Measurements from ENCODE around the gene ABCC3. TPM values are rescaled to one million over a fixed set of nuclear protein-coding genes. Genes with fewer than 3 reads are reported as not detected.

ABCC3 gene
- total RNA-seq, 2 donors from 2014 or later, result 1.4 to 4.5 TPM

DNA sequence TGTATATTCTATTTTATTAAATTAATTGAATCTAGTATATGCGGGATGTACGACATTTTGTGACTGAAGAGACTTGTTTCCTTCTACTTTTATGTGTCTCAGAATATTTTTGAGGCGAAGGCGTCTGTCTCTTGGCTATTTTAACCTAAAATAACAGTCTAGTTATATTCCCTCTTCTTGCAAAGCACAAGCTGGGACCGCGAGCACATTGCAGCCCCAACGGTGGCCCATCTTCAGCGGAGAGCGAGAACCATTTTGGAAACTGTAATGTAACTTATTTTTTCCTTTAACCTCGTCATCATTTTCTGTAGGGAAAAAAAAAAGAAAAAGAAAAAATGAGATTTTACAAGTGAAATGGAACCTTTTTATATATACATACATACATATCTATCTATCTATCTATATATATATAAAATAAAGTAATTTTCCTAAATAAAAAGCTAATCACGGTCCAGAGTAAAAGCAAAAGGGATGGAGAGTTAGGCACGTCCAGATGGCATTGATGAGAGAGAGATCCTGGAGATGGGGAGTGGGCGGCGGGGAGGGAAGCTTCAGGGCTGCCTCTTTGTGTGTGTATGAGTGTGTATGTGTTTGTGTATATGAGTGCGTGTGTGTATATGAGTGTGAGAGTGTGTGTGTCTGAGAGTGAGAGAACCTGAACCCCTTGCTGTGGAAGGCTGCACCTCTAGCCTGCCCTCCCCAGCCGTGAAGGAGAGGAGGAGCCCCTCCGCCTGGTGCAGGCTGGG lies 7.5 kb upstream of the ABCC3 start:
- DNase-seq (ENCODE audit: low spot score), result no peak

DNA sequence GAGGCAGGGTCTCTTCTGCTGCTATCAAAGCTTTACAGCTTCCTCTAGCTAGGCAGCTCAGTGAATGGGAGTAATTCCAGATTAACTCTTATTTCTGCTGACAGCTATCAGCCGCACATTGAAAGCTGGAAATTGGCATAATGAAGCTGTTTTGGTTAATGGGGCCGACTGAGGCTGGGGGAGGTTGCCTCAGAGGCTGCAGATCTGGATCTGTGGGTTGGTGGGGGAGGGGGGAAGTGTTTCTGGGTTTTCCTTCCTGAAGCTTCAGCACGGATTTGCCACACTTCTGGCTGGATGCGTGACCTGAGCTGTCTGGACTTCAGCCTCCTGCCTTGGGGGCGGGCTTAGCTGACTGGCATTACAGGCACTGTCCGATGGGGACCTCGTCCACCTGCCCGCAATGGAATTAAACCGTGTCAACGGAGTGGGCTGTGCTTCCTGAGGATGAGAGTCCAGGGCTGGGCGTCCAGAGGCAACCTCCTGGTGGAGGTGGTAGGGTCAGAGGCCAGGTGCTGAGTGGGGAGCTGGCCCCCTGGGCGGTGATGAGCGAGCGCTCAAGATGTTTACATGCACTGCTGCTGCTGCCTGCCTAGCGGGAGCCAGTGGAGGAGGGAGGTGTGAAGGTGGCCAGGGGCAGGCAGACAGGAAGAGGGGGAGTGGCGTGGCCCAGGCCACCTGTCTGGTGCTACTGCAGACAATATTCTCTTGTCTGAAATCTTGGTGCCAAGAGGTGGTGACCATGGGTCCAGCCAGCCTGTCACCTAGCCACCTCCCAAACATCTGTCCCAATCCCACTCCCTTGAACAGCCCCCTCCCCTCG lies 6.7 kb upstream of the ABCC3 start:
- TF ChIP-seq, protein P1, sequence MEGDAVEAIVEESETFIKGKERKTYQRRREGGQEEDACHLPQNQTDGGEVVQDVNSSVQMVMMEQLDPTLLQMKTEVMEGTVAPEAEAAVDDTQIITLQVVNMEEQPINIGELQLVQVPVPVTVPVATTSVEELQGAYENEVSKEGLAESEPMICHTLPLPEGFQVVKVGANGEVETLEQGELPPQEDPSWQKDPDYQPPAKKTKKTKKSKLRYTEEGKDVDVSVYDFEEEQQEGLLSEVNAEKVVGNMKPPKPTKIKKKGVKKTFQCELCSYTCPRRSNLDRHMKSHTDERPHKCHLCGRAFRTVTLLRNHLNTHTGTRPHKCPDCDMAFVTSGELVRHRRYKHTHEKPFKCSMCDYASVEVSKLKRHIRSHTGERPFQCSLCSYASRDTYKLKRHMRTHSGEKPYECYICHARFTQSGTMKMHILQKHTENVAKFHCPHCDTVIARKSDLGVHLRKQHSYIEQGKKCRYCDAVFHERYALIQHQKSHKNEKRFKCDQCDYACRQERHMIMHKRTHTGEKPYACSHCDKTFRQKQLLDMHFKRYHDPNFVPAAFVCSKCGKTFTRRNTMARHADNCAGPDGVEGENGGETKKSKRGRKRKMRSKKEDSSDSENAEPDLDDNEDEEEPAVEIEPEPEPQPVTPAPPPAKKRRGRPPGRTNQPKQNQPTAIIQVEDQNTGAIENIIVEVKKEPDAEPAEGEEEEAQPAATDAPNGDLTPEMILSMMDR (IDR thresholded peaks at IDR 0.05), result no peak
- Histone ChIP-seq H3K27me3 (no peaks in the 10 kb centered on the region), H3K9me3 (no peaks in the 10 kb centered on the region), H3K4me3 (no peak overlapping the region), H3K4me1 (peaks cover 0 to 4% of the 10 kb centered on the region in 2 donors), H3K36me3 (no peaks in the 10 kb centered on the region), H3K27ac (no peak overlapping the region)
- DNase-seq (ENCODE audit: low spot score), result no peak

More for the DNA sequence above, 7.5 kb upstream of the ABCC3 start:
- Histone ChIP-seq H3K4me1 (peaks cover 0 to 4% of the 10 kb centered on the region in 2 donors), H3K36me3 (no peaks in the 10 kb centered on the region), H3K9me3 (no peaks in the 10 kb centered on the region), H3K27ac (no peak overlapping the region), H3K27me3 (no peaks in the 10 kb centered on the region), H3K4me3 (no peak overlapping the region)
- TF ChIP-seq, protein P1 (IDR thresholded peaks at IDR 0.05), result no peak

DNA sequence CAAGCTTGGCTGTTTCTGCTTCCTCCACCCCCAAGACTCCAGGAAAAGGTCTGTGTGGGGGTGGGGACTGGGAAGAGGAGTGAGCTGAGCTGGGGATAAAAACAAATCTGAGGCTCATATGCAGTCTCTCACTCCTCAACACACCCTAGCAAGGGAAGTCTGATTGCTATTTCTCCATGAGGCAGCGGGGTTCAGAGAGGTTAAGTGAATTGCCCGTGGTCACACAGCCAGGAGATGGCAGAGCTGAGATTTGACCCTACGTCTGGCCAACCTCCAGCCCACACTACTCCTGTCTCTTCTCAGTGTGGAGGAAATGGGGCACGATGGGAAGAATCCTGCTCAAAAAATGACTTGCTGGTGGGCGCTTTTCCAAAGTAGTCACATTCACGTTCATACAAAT lies 4.8 kb upstream of the ABCC3 start:
- no peak overlapping the region for H3K27ac ChIP-seq
- no peaks in the 10 kb centered on the region for H3K9me3 ChIP-seq
- peaks cover 0 to 10% of the 10 kb centered on the region in 2 donors for H3K4me1 ChIP-seq
- TF ChIP-seq, protein P1 (IDR thresholded peaks at IDR 0.05), result no peak
- H3K27me3 ChIP-seq, result peaks cover 0 to under 1% of the 10 kb centered on the region in 2 donors
- H3K4me3 ChIP-seq, result no peak overlapping the region
- H3K36me3 ChIP-seq, result no peaks in the 10 kb centered on the region
- no peak for DNase-seq (ENCODE audit: low spot score)

DNA sequence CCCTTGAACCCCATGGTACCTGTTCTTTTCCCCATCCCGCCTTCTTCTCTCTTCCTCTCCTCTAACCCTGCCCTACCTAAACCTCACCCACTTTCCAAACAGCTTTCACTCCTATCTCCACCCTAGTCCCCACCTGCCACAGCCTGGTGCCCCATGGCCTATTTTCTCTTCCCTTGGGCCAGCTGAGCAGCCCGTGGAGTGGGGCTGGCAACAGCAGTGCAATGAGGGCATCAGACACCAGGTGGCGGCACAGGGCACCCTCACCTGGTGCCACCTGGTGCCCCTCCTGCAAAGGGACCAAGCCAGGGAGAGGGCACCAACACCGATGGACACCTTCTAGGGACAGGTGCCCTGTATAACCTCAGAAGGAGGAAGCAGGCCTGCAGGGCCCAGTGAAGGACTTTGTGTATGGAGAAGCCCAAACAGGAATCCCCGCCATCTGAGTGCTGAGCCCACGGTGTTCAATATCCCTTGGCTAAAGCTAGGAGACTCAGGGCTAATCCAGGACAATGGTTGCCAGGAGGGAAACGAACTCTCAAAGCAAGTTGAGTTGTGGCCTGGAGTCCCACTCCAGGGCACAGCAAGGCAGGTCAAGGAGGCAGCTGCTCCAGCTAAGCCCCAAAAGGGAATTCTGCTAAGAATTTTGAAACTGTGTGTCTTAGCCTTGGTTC lies 4.0 kb upstream of the ABCC3 start:
- no peak overlapping the region for H3K4me3 ChIP-seq
- H3K36me3 ChIP-seq, result no peaks in the 10 kb centered on the region
- no peak overlapping the region for H3K27ac ChIP-seq
- peaks cover 0 to 4% of the 10 kb centered on the region in 2 donors for H3K27me3 ChIP-seq
- peaks cover 0 to 16% of the 10 kb centered on the region in 2 donors for H3K4me1 ChIP-seq
- H3K9me3 ChIP-seq, result no peaks in the 10 kb centered on the region
- no peak for DNase-seq (ENCODE audit: low spot score)
- TF ChIP-seq, protein P1 (IDR thresholded peaks at IDR 0.05), result peak; percentile 70 to 85

DNA sequence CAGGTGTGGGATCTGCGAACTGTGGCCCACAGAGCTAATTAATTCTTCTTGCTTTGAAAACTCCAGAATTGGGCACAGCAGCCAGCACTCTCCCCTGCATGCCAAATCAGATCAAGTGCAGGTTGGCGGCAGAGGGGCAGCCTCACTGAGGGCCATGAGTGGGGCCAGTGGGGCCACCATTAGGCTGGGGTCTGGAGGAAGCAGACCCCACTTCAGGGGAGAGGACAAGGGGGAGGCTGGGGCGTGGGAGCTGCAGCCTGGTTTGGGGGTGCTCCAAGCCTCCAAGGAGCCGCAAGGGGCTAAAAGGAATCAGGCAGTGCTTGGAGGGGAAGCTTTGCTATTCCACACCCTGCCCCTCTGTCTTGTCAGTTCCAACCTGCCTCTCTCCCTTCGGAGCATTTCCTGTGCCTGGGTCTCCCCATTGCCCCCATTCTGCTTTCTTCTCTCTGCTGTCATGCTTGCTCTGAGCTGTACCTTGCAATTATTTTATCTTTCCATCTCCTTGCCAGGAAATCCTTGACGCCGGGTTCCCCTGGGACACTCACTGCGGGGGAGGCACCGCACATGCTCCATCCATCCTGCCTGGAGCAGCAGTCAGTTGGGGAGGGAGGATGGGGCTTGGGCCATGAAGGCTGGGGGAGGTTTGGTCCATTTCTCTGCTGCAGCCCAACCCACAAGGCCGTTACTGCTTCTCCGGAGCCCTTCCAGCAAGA lies 3.3 kb upstream of the ABCC3 start:
- TF ChIP-seq, protein P1 (IDR thresholded peaks at IDR 0.05), result no peak
- no peaks in the 10 kb centered on the region for H3K36me3 ChIP-seq
- peaks cover 0 to 4% of the 10 kb centered on the region in 2 donors for H3K27me3 ChIP-seq
- no peak overlapping the region for H3K4me3 ChIP-seq
- peaks cover 0 to 14% of the 10 kb centered on the region in 2 donors for H3K4me1 ChIP-seq
- H3K9me3 ChIP-seq, result no peaks in the 10 kb centered on the region
- no peak for DNase-seq (ENCODE audit: low spot score)
- H3K27ac ChIP-seq, result no peak overlapping the region
